OCI-LY3 (cell line): ENCODE results near the gene CACFD1.

Experiments used
- CTCF ChIP-seq: fragments of 200-600, 300-600 bp; sonication (generic); IDR thresholded peaks from 2 replicates; pipeline ENCODE4 v1.5.1; 2014; ENCODE audit warnings: antibody characterized with exemption, low read length, low read depth
- EZH2phosphoT487 ChIP-seq: fragments of 200-600 bp; shearing (Covaris generic); IDR thresholded peaks from 2 replicates; pipeline ENCODE4 v1.6.1; 2018; ENCODE audit warnings: antibody characterized with exemption, mixed run types, low read depth

GRCh38 chr9:133440874-133441273, 18.9 kb upstream of the CACFD1 start:
- no peak for TF ChIP-seq CTCF
- TF ChIP-seq EZH2phosphoT487, result no peak
